GM18858 (cell line): ENCODE measurements around the gene COL1A1.

Experiments used
- ATAC-seq: cut with Tn5 transposase; IDR thresholded peaks from one replicate; pipeline ENCODE4 v1.9.1; 2021; ENCODE audit not compliant: unreplicated experiment

Gene COL1A1

DNA sequence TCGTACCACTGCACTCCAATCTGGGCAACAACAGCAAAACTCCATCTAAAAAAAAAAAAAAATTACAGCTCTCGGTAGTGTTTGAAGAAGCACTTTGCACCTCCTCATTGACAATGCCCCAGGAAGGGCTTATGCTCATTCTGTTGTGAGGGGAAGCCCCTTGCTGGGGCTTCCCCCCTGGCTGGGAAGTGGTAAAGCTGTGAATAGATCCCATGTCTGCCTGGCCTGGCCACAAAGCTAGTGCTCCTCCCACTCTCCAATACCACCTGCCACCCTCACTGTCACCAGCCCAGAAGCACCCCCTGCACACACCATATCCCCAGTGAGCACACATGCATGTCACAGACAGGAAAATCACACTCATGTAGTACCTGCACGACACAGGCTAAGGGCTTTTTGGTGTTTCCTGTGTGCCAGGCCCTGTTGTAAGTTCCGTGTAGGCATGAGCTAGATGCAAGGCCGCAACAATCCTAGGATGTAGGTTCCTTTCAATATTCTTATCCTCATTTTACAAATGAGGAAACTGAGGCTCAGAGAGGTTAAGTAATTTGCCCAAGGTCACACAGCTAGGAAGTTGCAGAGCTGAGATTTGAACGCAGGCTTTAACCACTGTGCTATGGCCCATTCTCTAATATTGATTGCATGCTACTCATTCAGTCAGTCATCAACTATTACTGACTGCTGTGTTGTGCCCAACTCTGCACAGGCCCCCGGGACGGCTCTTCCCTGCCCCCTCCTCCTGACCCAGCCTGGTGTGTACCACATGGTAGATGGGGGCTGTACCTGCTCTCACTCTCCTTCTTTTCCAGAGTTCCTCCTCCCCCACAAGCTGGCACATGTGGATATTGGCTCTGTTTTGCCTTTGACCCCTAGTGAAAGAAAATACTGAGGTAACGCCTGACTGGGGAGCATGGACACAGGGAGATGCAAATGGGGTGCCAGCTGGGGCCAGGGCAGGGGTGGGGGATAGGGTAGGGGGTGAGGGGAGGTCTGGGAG, 11.9 kb upstream of the COL1A1 start:
- peak; percentile 77 for ATAC-seq

DNA sequence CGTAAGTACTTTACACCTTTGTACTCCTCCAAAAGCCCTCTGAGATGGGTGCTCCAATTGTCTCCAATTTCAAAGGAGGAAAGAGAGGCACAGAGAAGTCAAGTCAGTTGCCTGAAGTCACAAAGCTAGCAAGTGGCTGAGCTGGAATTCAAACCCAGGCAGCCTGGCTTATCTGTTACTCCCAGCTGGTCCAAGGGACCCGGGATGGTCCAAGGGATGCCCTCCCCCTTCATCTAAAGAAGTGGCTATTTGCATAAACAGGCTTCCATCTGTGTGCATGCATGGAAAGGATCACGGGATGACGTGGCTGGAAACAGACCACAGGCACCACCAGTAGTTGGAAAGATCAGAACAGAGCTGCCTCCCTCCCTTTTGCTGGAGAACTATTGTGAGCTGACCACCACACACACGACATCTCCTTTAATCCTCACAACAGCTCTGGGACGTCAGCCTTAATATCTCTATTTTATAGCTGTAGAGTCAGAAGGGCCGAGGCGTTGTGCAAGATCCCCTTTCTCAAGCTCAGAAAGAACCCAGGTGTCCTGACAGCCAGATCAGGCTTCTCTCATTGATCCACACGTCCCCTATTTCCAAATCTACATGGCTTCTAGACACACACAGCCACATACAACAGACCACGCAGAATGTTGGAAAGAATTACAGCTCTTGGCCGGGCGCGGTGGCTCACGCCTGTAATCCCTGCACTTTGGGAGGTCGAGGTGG, 10.9 kb upstream of the COL1A1 start:
- ATAC-seq: no peak

DNA sequence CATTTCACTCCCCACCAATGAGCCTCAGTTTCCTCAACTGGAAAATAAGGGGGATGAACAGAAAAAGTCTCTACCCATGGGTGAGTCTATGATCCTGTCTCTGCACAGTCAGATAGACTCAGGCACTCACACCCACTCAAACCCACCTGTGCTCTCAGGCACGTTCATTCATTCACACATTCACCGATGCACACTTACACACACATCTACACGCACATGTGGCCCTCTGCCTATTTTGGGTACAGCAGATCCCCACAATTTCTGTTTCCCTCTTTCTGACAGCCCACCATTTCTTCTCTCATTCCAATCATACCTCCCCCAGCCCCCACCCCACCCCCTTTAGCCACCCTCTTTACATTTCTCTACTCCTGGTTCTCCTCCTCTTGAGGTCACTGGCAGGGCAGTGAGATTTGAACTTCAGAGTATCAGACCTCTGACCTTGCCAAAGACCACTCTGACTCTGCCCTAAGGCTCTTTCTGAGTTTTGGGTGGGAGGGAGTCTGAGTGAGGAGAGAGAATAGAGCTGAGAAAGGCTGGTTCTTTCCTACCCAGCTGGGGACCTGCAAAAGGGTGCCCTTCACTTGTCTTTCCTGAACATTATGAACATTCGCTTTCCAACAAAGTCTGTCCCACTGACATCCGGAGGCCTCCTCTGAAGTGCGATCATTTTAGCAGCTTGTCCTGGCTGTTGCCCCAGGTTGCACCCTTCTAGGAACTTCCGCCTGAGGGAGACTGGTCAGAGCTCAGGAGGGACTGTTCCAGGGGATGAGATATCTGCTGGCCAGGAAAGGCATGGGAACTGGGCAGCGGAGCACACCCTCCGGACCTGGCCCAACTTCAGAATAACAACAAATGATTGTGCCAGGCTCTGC, 10.1 kb upstream of the COL1A1 start:
- no peak for ATAC-seq

DNA sequence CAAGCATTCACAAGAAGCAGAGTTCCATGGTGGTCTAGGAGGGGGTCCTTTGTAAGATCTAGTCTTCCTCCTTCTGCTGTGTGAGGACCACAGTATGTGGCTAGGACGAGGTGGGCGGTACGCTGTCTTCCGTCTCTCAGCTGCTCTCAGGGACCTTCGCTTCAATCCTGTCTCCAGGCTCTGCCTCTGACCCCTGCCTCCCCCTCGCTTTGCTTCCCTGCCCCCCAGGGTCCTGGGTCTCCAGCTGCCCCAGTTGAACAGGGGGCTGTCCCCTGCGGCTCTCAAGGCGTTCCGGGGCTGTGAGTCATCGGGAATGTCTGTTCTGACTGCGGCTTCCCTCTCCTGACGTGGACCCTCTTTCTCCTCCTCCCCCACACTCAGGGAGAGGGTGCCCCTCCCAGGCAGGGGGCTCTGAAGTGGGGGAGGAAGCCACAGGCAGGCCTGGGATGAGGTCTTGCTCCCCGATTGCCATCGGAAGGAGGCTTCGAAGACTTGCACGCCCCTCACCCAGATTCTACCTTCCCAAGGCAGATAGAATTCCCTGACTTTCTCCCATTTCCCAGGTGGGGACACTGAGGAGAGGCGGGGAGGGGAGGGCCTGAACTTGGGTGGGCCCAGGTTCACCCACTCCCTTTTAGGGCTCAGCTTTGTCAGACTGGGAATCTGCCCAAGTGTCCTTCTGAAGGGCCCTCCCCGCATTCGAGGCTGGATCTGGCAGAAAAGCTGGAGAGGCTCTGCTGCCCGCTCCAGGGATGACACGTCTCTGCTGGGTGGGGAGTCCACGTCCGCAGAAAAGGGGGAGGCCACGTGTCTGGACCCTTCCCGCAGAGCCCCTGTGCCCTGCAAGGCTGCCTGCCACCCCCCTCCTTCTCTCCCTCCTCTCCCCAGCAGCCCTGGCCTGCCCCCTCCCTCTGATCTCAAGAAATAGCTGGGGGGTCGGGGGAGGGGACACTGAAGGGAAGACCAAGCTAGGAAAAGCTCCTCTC, 9.1 kb upstream of the COL1A1 start:
- ATAC-seq: no peak

DNA sequence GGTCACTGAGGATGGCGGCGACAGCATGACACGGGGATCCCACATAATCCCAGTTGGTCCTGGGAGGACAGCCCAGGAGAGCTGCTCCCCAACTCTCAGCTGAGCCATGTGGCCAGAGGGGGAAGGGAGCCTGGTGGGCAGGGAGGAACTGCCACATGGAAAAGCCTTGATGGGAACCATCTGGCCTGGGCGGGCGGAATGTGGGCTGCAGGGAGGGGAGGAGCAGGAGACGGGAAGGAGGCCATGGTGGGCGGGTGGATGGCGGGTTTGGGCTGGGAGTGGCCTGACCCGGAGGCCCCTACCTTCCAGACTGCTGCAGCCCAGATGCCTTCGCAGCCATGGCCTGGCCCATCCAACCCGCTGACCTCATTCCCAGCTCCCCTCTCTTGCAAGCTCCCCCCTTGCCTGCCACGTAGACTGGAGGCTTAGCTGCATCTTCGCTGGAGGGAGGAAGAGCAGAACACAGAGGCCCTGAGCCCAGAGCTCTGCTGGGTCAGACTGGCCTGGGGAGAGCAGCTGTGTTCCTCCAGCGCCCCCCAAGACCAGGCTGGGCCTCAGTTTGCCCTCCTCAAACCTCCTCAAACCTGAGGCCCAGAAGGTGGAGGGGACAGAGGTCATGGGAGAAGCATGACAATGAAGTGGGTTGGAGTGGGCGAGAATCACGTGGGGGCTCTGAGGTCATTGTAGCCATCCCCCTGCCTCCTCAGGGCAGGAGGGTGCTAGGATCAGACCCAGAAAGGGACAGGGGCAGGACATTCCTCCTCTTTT, 8.2 kb upstream of the COL1A1 start:
- no peak for ATAC-seq

DNA sequence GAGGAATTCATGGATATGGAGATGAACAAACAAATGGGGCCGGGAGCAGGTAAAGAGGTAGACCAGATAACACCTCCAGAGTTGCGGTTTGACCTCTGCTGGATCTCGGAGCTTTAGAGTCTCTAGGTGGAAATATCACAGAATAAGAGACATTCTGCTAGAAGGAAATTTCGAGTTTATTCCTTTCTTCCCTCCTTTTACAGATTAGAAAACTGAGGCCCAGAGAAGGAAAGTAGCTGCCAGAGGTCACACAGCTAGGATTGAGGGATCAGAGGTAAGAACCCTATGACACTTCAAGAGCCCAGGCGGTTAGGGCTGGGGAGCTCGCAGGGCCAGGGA, 7.7 kb upstream of the COL1A1 start:
- no peak for ATAC-seq

DNA sequence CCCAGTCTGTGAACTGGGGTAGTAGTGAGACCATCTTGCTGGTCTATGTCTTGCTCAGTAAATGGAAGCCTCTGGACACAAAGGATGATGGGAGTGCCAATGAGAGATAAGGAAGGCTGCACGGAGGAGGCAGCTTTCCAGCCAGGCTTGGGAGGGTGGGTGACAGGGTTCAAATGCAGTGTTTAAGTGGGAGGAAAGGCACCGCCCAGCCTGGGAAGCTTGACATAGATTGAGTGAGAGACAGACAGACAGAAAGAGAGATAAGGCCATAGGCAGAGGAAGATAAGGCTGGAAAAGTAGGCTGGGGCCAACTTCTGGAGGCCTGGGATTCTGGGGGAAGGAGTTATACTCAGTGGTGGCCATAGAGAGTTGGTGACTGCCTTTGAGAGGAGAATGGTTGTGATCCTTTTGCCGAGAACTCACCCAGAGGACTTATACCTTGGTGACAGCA, 7.2 kb upstream of the COL1A1 start:
- ATAC-seq: no peak

DNA sequence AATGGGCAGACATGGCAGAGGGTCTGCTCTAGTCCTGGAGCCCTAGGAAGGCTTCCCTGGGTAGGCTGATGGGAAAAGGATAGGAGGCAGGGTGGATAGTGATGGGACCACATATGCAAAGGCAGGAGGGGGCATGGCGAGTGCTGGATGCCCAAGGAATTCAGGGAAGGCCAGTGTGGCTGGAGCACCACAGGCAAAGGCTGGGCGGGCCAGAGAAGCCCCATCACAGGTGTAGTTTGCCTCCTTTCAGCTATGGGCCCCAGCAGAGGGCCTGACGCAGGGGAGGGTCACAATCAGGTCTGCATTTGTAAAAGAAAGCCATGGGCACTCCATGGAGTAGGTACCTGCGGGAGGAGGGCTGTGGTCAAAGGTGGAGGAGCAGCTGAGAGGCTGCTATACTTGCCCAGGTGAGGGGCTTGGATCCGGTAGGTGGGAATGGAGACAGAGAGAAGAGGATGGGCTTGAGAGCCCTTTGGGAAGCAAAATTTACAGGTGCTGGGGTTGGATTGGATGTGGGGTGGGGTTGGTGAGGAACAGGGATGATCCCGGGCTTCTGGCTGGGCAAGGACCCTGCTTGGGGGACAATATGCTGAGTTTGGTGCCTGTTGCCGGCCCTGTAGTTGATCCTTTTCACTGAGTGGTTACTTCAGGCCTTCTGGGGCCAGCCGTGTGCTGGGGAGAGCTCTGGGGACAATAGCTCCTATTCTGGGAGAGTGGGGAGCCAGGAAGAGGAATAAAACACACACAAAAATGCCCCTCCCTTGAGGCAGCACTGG, 6.5 kb upstream of the COL1A1 start:
- no peak for ATAC-seq

DNA sequence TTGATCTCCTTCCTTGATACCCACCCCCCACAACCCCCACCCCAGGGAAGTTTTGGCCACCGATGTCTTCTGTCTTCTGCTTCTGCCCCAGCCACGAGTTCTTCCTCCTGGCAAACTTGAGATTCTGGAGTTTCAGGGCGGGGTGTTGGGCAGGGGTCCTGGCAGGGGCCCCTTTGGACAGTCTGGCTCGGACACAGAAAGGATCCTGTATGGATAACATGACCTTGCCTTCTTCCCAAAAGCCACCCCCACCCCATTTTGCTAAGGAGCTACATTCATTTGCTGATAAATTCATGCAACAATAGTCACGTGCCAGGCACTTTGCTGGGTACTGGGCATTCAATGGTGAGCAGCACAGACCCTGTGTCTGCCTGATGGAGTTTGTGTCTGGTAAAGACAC, 5.9 kb upstream of the COL1A1 start:
- ATAC-seq: no peak

DNA sequence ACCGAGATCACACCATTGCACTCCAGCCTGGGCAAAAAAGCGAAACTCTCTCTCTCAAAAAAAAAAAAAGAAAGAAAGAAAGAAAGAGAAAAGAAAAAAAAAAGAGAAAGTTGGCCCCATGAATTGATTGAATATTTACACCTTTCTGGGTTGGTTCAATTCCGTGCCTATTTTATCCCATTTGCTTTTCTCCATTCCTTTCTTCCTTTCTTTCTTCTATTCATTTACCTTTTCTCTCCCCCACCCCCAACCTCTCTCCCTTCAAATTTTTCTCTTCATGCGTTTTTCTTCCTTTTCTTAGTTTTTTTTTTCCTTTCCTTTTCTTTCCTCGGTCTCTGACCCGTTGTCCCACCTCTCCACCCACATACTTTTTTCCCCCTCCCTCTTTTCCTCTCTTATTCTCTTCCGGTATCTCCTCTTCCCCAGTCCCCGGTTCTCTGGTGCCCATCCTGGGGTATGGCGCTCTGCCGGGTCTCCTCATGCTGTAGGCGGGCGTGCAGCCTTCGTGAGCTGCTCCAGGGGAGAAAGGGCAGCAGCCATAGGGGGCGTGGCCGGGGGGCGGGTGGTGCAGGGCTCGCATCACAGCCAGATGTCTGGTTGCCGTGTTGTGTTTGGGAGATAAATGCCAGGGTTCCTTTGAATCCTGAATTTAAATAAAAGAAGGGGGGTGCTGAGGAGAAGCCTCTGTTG, 5.3 kb upstream of the COL1A1 start:
- no peak for ATAC-seq

DNA sequence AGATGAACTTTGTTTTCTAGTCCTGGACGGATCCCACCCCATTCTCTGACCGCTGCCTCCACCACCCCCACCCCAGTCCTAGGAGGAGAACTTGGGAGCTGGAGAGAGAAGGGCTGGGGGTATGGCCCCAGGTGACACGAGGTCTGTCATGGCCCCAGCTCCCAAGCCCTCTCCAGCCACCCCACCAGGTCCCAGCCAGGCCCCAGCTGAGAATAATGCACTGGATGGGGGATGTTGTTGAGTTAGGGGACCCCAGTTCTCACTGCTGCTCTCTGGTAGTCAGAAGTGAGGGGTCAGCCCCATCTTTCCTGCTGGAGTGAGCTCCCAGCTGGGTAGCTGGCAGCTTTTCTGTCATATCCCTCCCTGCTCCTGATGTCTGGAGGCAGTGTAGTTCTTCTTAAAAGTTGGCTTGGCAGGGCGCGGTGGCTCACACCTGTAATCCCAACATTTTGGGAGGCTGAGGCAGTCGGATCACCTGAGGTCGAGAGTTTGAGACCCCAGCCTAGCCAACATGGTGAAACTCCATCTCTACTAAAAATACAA, 4.6 kb upstream of the COL1A1 start:
- no peak for ATAC-seq

DNA sequence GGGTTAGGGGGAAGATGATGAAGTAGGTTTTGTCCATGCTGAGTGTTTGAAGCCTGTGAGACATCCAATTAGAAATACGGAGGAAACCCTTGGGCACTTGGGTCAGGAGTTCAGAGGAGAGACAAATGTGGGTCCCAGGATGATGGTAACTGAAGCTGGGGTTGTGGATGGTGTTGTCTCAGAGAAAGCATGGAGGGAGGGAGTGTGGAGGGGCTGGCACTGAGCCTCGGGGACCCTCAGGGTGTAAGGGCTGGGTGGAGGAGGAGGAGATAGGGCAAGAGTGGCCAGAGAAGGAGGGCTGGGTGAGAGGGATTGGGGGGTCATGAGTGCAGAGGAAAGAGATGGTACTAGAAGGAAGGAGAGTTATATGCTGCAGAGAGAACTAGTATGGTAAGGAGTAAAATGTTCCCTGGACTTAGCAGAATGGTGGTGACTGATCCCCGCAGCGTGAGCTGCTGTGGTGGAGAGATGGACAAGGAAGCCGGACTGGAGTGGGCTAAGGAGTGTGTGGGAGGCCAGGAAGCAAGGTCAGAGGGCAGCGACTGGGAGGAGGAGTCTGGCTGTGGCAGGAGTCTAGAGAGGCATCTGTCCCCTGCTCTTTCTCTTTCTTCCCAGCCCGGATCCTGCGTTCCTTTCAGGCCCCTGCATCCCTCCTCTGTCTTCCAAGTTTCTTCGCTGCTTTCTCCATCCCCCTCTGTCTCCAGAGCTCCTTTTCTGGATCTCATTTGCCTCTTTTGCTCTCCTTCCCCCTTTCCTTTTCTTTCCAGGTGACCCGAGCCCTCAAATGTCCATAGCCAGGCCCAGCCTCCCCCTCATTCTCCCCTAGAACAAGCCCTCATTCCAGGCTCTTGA, 3.9 kb upstream of the COL1A1 start:
- no peak for ATAC-seq

DNA sequence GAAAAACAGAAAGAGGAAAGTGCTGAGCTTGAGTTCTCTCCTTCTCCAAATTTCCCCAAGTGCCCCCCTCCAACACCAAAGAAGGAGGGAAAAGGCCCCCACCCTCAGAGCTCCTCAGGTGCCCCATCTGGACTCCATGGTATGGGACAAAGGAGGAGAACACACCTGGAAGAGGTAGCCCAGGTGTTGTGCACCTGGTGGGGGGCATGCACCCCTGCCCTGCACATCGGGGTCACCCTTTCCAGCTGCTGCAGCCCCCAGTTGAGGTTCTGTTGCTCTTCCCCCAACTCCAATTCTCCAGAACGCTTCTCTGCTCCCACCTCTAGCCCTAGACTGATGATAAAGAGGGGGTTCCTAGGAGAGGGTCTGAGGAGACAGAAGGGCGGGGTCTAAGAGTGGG, 3.0 kb upstream of the COL1A1 start:
- ATAC-seq: no peak

DNA sequence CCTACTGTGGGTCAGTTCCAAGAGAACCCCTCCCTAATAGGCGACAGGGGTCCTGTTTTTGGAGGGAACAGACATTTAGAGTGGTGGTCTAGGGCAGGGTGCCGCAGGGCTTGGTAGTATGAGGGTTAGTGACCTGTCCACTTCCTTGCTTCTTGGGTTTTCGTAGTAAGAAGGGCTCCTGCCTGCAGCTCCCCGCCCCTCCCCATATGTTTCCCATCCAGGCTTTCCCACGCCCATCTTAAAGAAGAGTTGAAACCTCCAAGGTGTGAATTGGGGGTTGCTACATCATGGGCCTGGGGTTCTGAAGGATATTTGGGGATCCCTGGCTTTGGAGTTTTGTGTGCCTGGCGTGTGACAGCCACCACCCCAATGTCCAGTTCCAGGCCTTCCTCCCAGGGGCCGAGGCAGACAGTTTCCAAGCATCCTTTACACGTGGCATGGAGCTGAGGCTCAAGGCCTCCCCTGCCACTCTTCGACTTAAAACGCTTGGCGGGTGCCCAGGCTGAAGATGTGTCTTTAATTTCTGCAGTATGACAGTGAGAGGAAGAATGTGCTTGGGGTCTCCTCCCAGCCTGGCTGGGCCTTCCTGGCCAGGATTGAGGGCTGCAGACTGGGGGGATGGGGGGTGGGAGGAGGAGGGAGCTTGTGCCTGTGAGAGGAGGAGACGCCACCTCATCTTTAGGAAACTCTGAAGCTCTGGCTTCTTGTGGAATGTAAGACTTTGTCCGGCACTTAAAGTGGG, 2.3 kb upstream of the COL1A1 start:
- ATAC-seq: no peak

DNA sequence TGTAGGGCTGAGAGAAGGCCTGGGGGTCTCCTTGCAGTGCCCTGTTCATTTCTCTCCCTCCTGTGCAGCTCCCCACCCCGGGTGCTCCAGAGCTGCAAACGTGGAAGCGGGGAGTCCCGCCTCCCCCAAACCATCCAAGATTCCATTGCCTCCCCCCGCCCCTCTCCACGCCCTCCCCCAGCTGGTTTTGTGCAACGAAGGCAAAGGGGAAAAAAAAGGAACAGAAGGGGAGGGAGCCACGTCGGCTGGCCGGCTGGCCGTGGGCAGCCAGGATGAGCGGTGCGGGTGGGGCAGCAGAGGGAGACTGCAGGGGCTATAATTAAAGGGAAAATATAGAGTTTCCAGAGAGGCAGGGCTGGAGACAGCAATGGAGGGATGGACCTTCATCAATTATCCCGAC, 1.7 kb upstream of the COL1A1 start:
- ATAC-seq: no peak
